HG03378 (cell line): ENCODE results near the gene KPNA3.
"Not testable (repeated sequence)": the region's sequence is repeated elsewhere in the genome, so short reads cannot be mapped to it uniquely, and the experiment has no call there.

Source experiments
- ATAC-seq: cut with Tn5 transposase; IDR thresholded peaks from one replicate; pipeline ENCODE4 v1.9.1; 2021; ENCODE audit warnings: mild to moderate bottlenecking, moderate library complexity; ENCODE audit not compliant: unreplicated experiment

KPNA3 gene, protein sequence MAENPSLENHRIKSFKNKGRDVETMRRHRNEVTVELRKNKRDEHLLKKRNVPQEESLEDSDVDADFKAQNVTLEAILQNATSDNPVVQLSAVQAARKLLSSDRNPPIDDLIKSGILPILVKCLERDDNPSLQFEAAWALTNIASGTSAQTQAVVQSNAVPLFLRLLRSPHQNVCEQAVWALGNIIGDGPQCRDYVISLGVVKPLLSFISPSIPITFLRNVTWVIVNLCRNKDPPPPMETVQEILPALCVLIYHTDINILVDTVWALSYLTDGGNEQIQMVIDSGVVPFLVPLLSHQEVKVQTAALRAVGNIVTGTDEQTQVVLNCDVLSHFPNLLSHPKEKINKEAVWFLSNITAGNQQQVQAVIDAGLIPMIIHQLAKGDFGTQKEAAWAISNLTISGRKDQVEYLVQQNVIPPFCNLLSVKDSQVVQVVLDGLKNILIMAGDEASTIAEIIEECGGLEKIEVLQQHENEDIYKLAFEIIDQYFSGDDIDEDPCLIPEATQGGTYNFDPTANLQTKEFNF

GRCh38 chr13:49792550-49793324, at the start of gene KPNA3:
Gene KPNA3, minus strand, starts transcription at chr13:49792682. Its CDS starts 176 bp downstream, at chr13:49792506.
- peak; percentile 76 for ATAC-seq

DNA sequence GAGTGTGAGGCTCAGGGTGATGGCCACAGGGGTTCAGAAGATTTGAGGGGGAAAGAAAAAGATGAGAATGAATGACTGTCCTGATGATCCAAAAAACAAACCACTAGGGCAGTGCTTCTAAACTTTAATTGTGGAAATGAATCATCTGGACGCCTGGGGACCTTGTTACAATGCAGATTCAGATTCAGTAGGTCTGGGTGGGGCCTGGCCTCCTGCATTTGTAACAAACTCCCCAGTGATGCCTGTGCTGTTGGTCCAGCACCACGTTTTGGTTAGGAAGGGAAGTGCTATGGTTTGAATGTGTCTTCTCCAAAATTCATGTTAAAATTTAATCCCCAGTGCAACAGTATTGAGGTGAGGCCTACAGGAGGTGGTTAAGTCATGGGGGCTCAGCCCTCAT, 49.5 kb upstream of the KPNA3 start:
- no peak for ATAC-seq

DNA sequence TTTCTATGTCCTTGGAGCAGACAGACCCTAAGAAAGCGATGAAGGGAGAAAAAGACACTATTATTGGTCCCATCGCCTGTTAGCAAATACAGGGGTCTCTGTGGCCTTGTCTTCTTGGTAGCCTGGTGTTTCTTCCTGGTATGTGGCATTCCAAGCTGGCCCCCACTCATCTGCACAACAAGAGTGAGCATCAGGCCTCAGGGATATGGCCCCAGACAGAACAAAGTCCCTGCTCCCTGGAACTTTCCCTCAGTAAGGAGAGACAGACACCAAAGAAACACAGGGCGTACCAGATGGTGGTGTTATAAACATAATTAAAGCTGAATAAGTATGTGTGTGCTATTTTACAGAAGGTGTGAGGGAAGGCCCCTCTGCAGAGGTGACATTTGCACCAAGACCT, 48.2 kb upstream of the KPNA3 start:
- no peak for ATAC-seq

- ATAC-seq: no peak
Measured at GRCh38 chr13:49840266-49840665, 47.8 kb upstream of the KPNA3 start.

DNA sequence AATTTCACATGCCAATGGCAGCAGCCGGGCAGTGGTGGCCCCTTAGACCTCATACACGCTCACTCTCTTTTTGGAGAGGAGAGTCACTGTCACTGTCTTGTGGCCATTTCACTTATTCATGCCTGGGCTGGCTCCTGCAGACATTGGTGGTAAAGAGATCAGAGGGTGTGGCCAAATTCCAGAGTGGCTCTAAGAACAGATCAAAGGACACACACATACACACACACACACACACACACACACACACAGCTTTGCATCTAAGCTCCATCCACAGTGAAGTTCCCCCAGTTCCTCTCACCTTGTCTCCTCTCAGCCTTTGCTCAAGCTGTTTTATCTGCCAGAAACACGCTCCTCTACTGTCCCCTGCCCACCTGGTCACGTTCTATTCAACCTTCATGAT, 46.5 kb upstream of the KPNA3 start:
- ATAC-seq: no peak

- ATAC-seq: no peak
Measured at GRCh38 chr13:49836516-49836915, 44.0 kb upstream of the KPNA3 start.

DNA sequence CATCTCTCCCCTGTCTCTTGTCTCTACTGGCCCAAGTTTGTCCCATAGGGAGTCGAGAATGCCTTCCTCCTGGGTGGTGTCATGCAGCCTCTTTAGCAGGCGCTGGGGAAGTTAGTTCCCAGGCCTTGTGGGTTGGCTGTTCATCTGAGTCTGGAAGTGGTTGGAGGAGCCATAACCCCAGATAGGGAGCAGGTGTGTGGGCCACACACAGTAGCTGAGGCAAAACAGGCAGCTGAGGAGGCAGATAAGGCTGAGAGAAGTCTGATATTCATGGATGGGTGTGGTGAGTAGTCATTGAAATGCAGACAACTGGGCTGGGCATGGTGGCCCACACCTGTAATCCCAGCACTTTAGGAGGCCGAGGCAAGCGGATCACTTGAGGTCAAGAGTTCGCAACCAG, 40.9 kb upstream of the KPNA3 start:
- ATAC-seq: no peak

DNA sequence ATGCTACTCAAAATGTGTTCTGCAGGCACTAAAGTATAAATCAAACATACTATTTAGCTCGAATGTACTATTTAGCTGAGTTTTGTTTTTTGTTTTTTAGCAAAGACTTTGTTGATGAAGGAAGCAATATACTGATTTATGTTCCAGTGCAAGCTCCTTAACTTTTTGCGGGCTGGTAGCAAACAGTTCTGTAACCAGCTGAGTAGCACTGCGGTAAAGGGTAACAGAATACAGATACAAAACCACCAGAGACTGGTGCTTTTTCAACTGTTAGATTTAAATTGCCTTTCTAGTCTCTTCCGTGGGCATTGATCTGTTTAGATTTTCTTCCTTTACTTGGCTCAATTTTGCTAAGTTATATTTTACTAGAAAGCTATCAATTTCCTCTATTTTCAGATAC, 39.0 kb upstream of the KPNA3 start:
- no peak for ATAC-seq

- ATAC-seq: no peak
Measured at GRCh38 chr13:49830721-49831120, 38.2 kb upstream of the KPNA3 start.

- ATAC-seq: no peak
Measured at GRCh38 chr13:49829715-49830114, 37.2 kb upstream of the KPNA3 start.

- no peak for ATAC-seq
Measured at GRCh38 chr13:49828453-49828852, 36.0 kb upstream of the KPNA3 start.

- no peak for ATAC-seq
Measured at GRCh38 chr13:49827891-49828290, 35.4 kb upstream of the KPNA3 start.

DNA sequence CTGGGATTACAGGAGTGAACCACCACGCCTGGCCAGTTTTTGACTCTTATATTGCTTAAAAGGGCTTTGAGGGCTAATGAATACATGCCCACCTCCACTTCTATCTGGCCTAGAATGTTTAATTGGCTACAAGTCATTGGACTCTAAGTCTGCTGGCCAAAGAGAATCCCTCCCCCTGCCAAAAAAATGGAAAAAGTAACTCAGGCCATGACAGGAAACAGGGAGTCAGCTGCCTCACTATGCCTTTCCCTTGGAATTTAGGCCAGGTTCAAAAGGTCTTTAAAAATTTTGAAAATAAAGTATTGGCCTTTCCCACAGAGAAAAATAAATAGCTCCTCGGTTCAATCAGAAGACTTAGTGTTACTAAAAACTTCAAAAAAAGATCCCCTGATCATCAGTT, 34.9 kb upstream of the KPNA3 start:
- ATAC-seq: no peak

- no peak for ATAC-seq
Measured at GRCh38 chr13:49821216-49822009, 28.9 kb upstream of the KPNA3 start.

- ATAC-seq: no peak
Measured at GRCh38 chr13:49820591-49821215, 28.2 kb upstream of the KPNA3 start.

- ATAC-seq: not testable (repeated sequence)
Measured at GRCh38 chr13:49816047-49816446, 23.6 kb upstream of the KPNA3 start.

DNA sequence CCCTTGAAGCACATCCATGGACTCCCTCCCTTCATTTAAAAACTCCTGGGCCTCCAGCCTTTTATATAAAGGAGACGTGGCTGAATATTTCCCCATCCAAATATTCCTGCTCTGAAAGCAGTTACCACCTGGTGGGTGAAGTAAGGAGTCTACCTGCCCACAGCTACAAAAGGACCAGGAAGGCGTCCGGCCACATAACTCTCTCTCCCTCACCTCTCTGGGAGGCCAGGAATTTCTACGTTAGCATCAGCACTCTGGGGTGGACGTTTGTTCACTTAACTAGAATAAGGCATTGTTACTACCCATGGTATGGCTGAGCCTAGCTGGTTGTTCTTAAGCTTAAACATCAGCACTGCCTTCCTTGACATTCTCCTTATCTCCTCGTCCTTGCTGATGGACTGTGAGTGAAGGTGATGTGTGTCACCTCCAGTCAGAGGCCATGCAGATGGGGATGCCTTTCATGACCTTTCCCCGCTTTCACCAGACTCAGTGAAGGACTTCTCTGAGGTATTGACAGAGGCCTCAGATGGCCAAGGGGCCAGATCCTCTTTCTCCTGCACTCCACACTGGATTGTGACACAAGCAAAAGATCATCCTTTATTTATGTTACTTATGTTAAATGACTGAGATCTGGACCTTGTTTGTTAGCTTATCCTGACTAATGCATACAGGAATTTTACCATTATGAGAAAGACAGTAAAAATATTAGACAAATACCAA, 22.2 kb upstream of the KPNA3 start:
- ATAC-seq: no peak

DNA sequence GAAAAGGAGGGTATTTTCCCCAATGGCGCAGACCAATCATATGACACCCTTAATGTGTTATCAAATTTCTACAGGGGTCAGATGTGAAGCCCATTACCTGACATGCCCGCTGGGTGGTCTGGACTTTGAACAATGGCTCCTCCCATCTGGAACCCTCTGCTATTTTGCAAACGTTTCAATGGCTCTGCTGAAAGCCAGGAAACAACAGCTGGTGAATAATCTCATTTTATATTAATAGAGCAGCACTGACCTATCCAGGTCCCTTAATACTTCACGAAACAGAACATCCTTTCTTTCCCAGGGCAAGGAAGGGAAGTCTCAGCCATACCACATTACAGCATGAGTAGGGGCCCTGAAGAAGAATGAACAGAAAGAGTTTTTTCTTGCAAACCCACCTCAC, 20.3 kb upstream of the KPNA3 start:
- no peak for ATAC-seq

DNA sequence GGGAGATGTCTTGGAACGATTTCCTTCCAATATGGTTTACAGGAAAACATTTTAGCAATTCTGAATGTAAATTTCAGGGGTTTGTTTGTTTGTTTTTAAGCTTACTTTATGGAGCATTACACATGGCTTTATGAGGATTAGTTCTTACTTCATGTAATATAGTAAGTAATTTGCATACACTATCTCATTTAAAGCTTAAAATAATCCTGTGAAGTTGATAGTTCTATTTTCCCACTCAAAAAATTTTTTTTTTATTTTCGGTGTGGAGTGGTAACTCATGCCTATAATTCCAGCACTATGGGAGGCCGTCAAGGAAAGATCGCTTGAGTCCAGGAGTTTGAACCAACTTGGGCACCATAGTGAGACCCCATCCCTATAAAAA, 19.0 kb upstream of the KPNA3 start:
- ATAC-seq: no peak
